ENCODE results near the gene NPAS3.

The NPAS3 gene

DNA sequence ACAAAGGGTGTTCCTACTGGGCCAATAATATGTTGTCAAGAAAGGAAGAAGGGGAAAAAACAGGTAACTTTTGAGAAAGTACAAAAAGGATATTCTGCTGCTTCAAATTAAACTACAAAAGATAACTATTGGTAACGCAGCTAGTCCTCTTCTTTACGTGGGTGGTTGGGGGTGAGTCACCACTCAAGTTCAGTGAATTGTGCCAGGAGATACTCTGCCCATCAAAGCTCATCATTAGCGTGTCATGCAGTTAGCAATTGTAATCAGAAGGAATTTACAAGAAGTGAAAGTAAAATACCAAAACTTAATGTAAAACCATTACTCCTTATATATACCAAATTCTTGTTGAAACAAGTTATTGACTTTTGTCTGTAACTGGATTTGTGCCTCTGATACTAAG, 342.0 kb downstream of the NPAS3 start:
- H3K36me3 ChIP-seq (ENCODE audit: control insufficient read depth, insufficient read depth, low read length) = no peaks in the 10 kb centered on the region
- no peak overlapping the region for H3K27ac ChIP-seq (ENCODE audit: low read length)
- no peaks in the 10 kb centered on the region for H3K4me1 ChIP-seq (ENCODE audit: control insufficient read depth, insufficient read depth, low read length)
- H3K4me3 ChIP-seq (ENCODE audit: low read length) = no peak overlapping the region
- no peaks in the 10 kb centered on the region for H3K27me3 ChIP-seq (ENCODE audit: control insufficient read depth, insufficient read depth, low read length)
- no peak for DNase-seq (ENCODE audit: low read depth, low spot score)
- H3K9me3 ChIP-seq (ENCODE audit: control insufficient read depth, insufficient read depth, low read length) = no peaks in the 10 kb centered on the region
- WGBS (ENCODE audit: insufficient coverage, insufficient read length) = no CpG with 5 or more reads among the region's 3 CpGs

DNA sequence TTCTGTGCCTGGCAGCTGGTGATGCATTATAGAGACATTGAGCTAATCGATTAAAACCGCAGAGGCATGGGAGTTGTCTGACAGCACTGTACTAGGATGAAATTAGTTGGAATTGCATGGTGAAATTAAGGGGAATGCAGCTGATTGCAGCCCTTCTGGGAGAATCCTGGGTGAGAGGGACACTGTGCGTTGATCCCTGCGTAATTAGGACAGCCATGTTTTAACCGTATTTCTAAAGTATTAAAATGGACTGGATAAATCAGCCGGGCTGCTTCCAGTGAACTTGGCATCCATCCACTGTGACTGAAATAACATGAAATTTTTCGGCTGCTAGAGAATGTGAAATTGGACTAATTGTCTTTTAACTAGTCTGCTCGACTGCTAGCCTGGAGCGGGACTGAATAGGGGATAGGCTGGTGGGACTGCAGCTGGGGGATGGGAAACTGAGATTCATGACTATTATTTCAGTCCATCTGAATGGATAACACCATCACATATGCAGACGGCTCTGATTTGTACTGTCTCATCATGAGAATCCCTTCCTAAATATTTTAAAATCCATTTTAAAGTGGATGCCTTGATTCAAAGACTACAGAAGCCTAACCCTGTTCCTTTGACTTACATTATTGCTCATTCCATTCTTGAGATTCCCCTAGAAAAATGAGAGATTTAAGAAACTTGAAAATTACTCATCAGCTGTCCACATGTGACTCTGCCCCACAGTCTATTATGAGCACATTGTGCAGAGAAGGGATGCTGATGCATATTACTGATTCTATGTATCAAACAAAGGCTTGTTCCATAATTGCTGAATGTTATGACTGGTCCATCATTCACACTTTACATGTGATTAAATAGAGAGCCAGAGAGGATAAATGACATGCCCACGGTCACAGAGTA, 343.9 kb downstream of the NPAS3 start:
- H3K36me3 ChIP-seq (ENCODE audit: control insufficient read depth, insufficient read depth, low read length) = no peaks in the 10 kb centered on the region
- no peak overlapping the region for H3K27ac ChIP-seq (ENCODE audit: low read length)
- no peaks in the 10 kb centered on the region for H3K27me3 ChIP-seq (ENCODE audit: control insufficient read depth, insufficient read depth, low read length)
- no CpG with 5 or more reads among the region's 11 CpGs for WGBS (ENCODE audit: insufficient coverage, insufficient read length)
- no peak for DNase-seq (ENCODE audit: low read depth, low spot score)
- H3K4me1 ChIP-seq (ENCODE audit: control insufficient read depth, insufficient read depth, low read length) = no peaks in the 10 kb centered on the region
- no peak overlapping the region for H3K4me3 ChIP-seq (ENCODE audit: low read length)
- H3K9me3 ChIP-seq (ENCODE audit: control insufficient read depth, insufficient read depth, low read length) = no peaks in the 10 kb centered on the region

DNA sequence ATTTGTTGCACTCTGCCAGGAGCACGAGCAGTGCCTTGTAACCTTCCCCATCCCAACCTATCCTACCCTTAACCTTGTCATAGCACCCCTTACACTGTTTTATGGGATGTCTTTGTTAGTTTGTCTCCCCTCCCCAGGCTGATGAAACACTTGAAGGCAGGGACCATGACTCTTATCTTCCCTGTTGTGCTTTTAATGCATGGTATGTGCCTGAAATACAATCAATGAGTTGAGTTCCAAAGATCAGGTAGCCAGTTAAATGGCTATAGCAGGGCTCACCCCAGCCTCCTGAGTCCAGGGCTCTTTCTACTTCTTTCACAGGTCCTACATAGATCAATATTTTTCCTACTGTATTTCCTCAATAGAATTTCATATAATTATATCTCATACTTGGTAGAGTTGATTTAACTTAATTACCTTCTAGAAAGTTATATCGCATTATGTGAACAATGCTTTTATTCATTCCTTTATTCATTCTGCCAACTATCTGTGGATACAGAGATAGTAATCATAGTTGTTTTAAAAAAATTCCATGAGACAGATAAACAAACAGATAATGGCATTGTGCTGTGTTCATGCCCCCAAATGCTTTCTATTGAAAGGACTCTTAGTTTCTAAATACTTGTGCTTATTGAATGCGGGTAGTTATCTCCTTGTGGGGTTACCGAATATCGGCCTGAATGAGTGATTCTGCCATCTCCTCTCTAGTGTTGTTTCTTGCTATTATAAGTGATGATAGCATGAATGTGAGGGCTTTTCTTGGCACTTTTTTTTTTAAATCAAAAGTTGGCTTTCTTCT, 347.4 kb downstream of the NPAS3 start:
- WGBS (ENCODE audit: insufficient coverage, insufficient read length) = no CpG with 5 or more reads among the region's 5 CpGs
- H3K27me3 ChIP-seq (ENCODE audit: control insufficient read depth, insufficient read depth, low read length) = no peaks in the 10 kb centered on the region
- no peak overlapping the region for H3K4me3 ChIP-seq (ENCODE audit: low read length)
- no peaks in the 10 kb centered on the region for H3K36me3 ChIP-seq (ENCODE audit: control insufficient read depth, insufficient read depth, low read length)
- no peaks in the 10 kb centered on the region for H3K4me1 ChIP-seq (ENCODE audit: control insufficient read depth, insufficient read depth, low read length)
- no peak overlapping the region for H3K27ac ChIP-seq (ENCODE audit: low read length)
- no peak for DNase-seq (ENCODE audit: low read depth, low spot score)
- no peaks in the 10 kb centered on the region for H3K9me3 ChIP-seq (ENCODE audit: control insufficient read depth, insufficient read depth, low read length)

DNA sequence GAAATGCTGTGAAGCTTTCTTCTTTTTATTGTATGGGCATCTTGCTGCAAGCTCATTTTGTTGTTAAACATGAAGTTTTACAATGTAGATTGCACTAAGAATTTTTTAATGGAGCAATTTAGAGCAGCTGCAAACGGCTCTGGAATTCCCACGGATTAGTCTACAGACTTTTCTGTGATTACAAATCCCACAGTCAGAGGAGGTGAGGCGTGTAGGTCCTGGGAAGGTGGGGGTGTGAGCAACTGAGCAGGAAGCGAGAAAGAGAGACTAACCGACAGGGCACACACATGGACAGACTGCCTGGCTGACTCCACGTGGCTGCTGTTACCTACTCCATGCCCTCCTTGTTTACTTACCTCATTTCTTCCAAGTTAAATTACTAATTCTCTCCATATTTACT, 348.5 kb downstream of the NPAS3 start:
- Histone ChIP-seq H3K4me3 (ENCODE audit: low read length) (no peak overlapping the region), H3K36me3 (ENCODE audit: control insufficient read depth, insufficient read depth, low read length) (no peaks in the 10 kb centered on the region), H3K27me3 (ENCODE audit: control insufficient read depth, insufficient read depth, low read length) (no peaks in the 10 kb centered on the region), H3K4me1 (ENCODE audit: control insufficient read depth, insufficient read depth, low read length) (no peaks in the 10 kb centered on the region), H3K9me3 (ENCODE audit: control insufficient read depth, insufficient read depth, low read length) (no peaks in the 10 kb centered on the region), H3K27ac (ENCODE audit: low read length) (no peak overlapping the region)
- no CpG with 5 or more reads among the region's 6 CpGs for WGBS (ENCODE audit: insufficient coverage, insufficient read length)
- no peak for DNase-seq (ENCODE audit: low read depth, low spot score)

GRCh38 chr14:33290641-33291040, 352.0 kb downstream of the NPAS3 start:
- no peak overlapping the region for H3K4me3 ChIP-seq (ENCODE audit: low read length)
- no peaks in the 10 kb centered on the region for H3K9me3 ChIP-seq (ENCODE audit: control insufficient read depth, insufficient read depth, low read length)
- DNase-seq (ENCODE audit: low read depth, low spot score) = no peak
- WGBS (ENCODE audit: insufficient coverage, insufficient read length) = no CpG with 5 or more reads among the region's 4 CpGs
- no peaks in the 10 kb centered on the region for H3K4me1 ChIP-seq (ENCODE audit: control insufficient read depth, insufficient read depth, low read length)
- no peaks in the 10 kb centered on the region for H3K36me3 ChIP-seq (ENCODE audit: control insufficient read depth, insufficient read depth, low read length)
- no peak overlapping the region for H3K27ac ChIP-seq (ENCODE audit: low read length)
- no peaks in the 10 kb centered on the region for H3K27me3 ChIP-seq (ENCODE audit: control insufficient read depth, insufficient read depth, low read length)

GRCh38 chr14:33291529-33292104, 352.9 kb downstream of the NPAS3 start:
- Histone ChIP-seq H3K27ac (ENCODE audit: low read length) (no peak overlapping the region), H3K27me3 (ENCODE audit: control insufficient read depth, insufficient read depth, low read length) (no peaks in the 10 kb centered on the region)
- WGBS (ENCODE audit: insufficient coverage, insufficient read length) = no CpG with 5 or more reads among the region's 8 CpGs

GRCh38 chr14:33294419-33294818, 355.7 kb downstream of the NPAS3 start:
- H3K27ac ChIP-seq (ENCODE audit: low read length) = no peak overlapping the region
- no peaks in the 10 kb centered on the region for H3K9me3 ChIP-seq (ENCODE audit: control insufficient read depth, insufficient read depth, low read length)
- H3K27me3 ChIP-seq (ENCODE audit: control insufficient read depth, insufficient read depth, low read length) = no peaks in the 10 kb centered on the region
- DNase-seq (ENCODE audit: low read depth, low spot score) = no peak
- H3K4me1 ChIP-seq (ENCODE audit: control insufficient read depth, insufficient read depth, low read length) = no peaks in the 10 kb centered on the region; the same call in 1 of the 2 replicates
- no peak overlapping the region for H3K4me3 ChIP-seq (ENCODE audit: low read length)
- no peaks in the 10 kb centered on the region for H3K36me3 ChIP-seq (ENCODE audit: control insufficient read depth, insufficient read depth, low read length)
- no CpG with 5 or more reads among the region's 2 CpGs for WGBS (ENCODE audit: insufficient coverage, insufficient read length)

More at GRCh38 chr14:33291529-33292104, 352.9 kb downstream of the NPAS3 start:
- no peaks in the 10 kb centered on the region for H3K36me3 ChIP-seq (ENCODE audit: control insufficient read depth, insufficient read depth, low read length)
- H3K4me3 ChIP-seq (ENCODE audit: low read length) = no peak overlapping the region
- H3K9me3 ChIP-seq (ENCODE audit: control insufficient read depth, insufficient read depth, low read length) = no peaks in the 10 kb centered on the region
- H3K4me1 ChIP-seq (ENCODE audit: control insufficient read depth, insufficient read depth, low read length) = no peaks in the 10 kb centered on the region
- DNase-seq (ENCODE audit: low read depth, low spot score) = no peak

DNA sequence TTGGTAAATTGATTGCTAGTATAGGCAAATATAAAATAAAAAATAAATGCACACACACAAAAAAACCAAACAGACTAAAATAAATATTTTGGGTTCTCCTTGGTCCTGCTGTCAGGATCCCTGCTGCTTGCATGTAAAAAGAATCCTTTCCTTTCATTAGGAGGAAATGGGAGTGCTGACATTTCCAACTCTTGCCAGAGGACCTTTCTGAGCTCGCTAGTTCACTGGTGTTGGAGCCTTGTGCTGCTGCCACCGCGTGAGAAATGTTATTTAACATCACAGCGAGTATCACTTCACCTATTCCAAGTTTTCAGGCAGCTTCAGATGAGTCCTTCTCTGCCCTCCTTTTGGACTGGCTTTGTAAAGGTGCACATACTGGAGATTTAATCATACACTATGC, 358.9 kb downstream of the NPAS3 start:
- no peaks in the 10 kb centered on the region for H3K36me3 ChIP-seq (ENCODE audit: control insufficient read depth, insufficient read depth, low read length)
- no CpG with 5 or more reads among the region's 4 CpGs for WGBS (ENCODE audit: insufficient coverage, insufficient read length)
- peak; percentile 11 for DNase-seq (ENCODE audit: low read depth, low spot score)

DNA sequence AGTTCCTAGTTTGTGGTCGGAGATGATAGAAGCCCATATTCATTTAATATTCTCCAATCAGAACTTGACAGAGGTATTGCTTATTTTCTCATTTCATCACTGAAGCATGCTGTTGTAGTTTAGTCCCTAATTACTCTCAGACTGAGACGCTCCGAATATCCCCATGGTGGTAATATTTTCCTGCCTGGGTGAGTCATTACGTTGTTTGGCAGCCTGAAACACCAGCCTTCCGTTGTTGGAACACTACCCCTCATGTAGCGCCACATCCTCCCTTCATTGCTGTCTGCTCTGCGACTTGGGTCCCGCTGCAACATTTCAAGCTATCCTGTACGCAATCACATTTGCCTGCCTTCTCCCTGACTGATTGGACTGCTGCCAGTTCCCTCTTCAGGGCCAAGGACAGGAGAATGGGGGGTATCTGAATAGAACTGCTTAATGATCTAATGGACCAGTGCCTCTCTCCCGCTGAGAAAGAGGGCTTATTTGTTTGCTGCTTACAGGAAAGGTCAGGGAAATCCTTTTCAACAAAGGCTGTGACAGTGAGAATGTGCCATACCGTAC, 369.1 kb downstream of the NPAS3 start:
- Histone ChIP-seq H3K27ac (ENCODE audit: low read length) (no peak overlapping the region), H3K4me3 (ENCODE audit: low read length) (no peak overlapping the region), H3K4me1 (ENCODE audit: control insufficient read depth, insufficient read depth, low read length) (no peaks in the 10 kb centered on the region), H3K27me3 (ENCODE audit: control insufficient read depth, insufficient read depth, low read length) (no peaks in the 10 kb centered on the region), H3K36me3 (ENCODE audit: control insufficient read depth, insufficient read depth, low read length) (no peaks in the 10 kb centered on the region), H3K9me3 (ENCODE audit: control insufficient read depth, insufficient read depth, low read length) (no peaks in the 10 kb centered on the region)
- no peak for DNase-seq (ENCODE audit: low read depth, low spot score)
- WGBS (ENCODE audit: insufficient coverage, insufficient read length) = no CpG with 5 or more reads among the region's 11 CpGs

More for the DNA sequence above, 358.9 kb downstream of the NPAS3 start:
- no peaks in the 10 kb centered on the region for H3K9me3 ChIP-seq (ENCODE audit: control insufficient read depth, insufficient read depth, low read length)
- H3K27me3 ChIP-seq (ENCODE audit: control insufficient read depth, insufficient read depth, low read length) = no peaks in the 10 kb centered on the region
- no peak overlapping the region for H3K4me3 ChIP-seq (ENCODE audit: low read length)
- no peaks in the 10 kb centered on the region; the same call in 1 of the 2 replicates for H3K4me1 ChIP-seq (ENCODE audit: control insufficient read depth, insufficient read depth, low read length)
- no peak overlapping the region for H3K27ac ChIP-seq (ENCODE audit: low read length)

DNA sequence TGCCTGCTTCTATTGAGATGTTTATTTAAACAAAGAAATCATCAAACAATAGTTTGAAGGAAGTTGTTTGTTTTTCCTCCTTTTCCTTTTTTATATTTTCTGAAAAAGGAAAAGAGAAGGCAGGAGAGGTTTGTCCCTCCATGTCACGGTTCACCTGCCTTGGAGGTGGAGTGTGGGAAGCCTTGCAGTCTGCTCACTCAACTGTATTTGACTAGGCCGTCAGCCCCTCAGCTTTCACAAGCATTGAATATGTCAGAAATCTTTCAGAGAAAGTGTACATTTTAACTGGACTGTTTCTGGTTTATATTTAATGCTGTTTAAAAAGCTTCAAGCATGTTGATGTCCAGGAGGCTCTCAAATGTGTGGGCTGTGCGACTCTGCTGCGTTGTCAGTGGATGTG, 370.4 kb downstream of the NPAS3 start:
- no peak for DNase-seq (ENCODE audit: low read depth, low spot score)

More for the DNA sequence above, 370.4 kb downstream of the NPAS3 start:
- H3K27me3 ChIP-seq (ENCODE audit: control insufficient read depth, insufficient read depth, low read length) = no peaks in the 10 kb centered on the region
- no CpG with 5 or more reads among the region's 4 CpGs for WGBS (ENCODE audit: insufficient coverage, insufficient read length)
- no peak overlapping the region for H3K27ac ChIP-seq (ENCODE audit: low read length)
- H3K4me1 ChIP-seq (ENCODE audit: control insufficient read depth, insufficient read depth, low read length) = no peaks in the 10 kb centered on the region
- H3K4me3 ChIP-seq (ENCODE audit: low read length) = no peak overlapping the region
- no peaks in the 10 kb centered on the region for H3K36me3 ChIP-seq (ENCODE audit: control insufficient read depth, insufficient read depth, low read length)
- H3K9me3 ChIP-seq (ENCODE audit: control insufficient read depth, insufficient read depth, low read length) = no peaks in the 10 kb centered on the region
